NCI-H2196 treated with DMSO at 0.1 percent for 48 hours (cell line): ENCODE results near the gene KRT80.

Experiments
- DNase-seq: peaks from one replicate; lab custom pipeline; 2025; ENCODE audit not compliant: unreplicated experiment; lab: John Stamatoyannopoulos, UW

The KRT80 gene

GRCh38 chr12:52141875-52142274, 49.9 kb downstream of the KRT80 start:
- no peak for DNase-seq

- DNase-seq, result no peak
Measured at GRCh38 chr12:52141306-52141705, 50.5 kb downstream of the KRT80 start.

- DNase-seq, result peak; percentile 60
Measured at GRCh38 chr12:52139579-52140062, 52.2 kb downstream of the KRT80 start.

GRCh38 chr12:52139147-52139546, 52.7 kb downstream of the KRT80 start:
- DNase-seq, result no peak

GRCh38 chr12:52137746-52138145, 54.1 kb downstream of the KRT80 start:
- DNase-seq, result no peak

GRCh38 chr12:52132754-52133161, 59.1 kb downstream of the KRT80 start:
- no peak for DNase-seq

GRCh38 chr12:52130711-52131110, 61.1 kb downstream of the KRT80 start:
- DNase-seq, result peak; percentile 56

GRCh38 chr12:52127683-52128450, 63.9 kb downstream of the KRT80 start:
- no peak for DNase-seq

GRCh38 chr12:52126605-52127578, 64.9 kb downstream of the KRT80 start:
- no peak for DNase-seq

GRCh38 chr12:52126050-52126604, 65.7 kb downstream of the KRT80 start:
- no peak for DNase-seq

GRCh38 chr12:52125476-52125900, 66.3 kb downstream of the KRT80 start:
- DNase-seq, result peak; percentile 55

- no peak for DNase-seq
Measured at GRCh38 chr12:52123487-52124186, 68.2 kb downstream of the KRT80 start.

- DNase-seq, result no peak
Measured at GRCh38 chr12:52122904-52123303, 68.9 kb downstream of the KRT80 start.

GRCh38 chr12:52122540-52122871, 69.3 kb downstream of the KRT80 start:
- no peak for DNase-seq

- DNase-seq, result peak; percentile 39
Measured at GRCh38 chr12:52121824-52122539, 69.8 kb downstream of the KRT80 start.

GRCh38 chr12:52120951-52121823, 70.6 kb downstream of the KRT80 start:
- no peak for DNase-seq

GRCh38 chr12:52119398-52120254, 72.2 kb downstream of the KRT80 start:
- peak; percentile 88 for DNase-seq
